Heart left ventricle (tissue), 16 donors: ENCODE data around the gene GTF2H2C. TPM values are rescaled to one million over a fixed set of nuclear protein-coding genes. Genes with fewer than 3 reads are reported as not detected.

ENCODE experiments used
- ATAC-seq, 4 donors: fragments of 200-7000 bp; cut with Tn5 transposase; one replicate each; pipeline ENCODE4 v1.9.1; 2020 to 2022; ENCODE audit warnings: moderate library complexity in 4 of 4, mild to moderate bottlenecking in 3 of 4, moderate number of reproducible peaks in 1 of 4
- DNase-seq, 5 donors: peaks; one replicate each; pipeline ENCODE4 v3.0.0-alpha.2; 2020
- H3K27ac ChIP-seq, 12 donors: fragments of 200-600 bp; sonication (generic) in 4 of 12; one replicate each; pipeline versions ENCODE4 v1.5.0 to v1.8.0; 2016 to 2022; ENCODE audit warnings: mild to moderate bottlenecking in 2 of 12
- H3K27me3 ChIP-seq, 9 donors: fragments of 200-600 bp; sonication (generic) in 2 of 9; one replicate each; pipeline versions ENCODE4 v1.5.1 to v1.8.0; 2016 to 2022; ENCODE audit warnings: mild to moderate bottlenecking in 3 of 9
- H3K36me3 ChIP-seq, 9 donors: fragments of 200-600 bp; sonication (generic) in 2 of 9; one replicate each; pipeline versions ENCODE4 v1.5.0 to v1.8.0; 2018 to 2022; ENCODE audit warnings: mild to moderate bottlenecking in 2 of 9
- H3K4me1 ChIP-seq, 12 donors: fragments of 200-600 bp; sonication (generic) in 4 of 12; one replicate each; pipeline versions ENCODE4 v1.5.0 to v1.8.0; 2016 to 2022; ENCODE audit warnings: mild to moderate bottlenecking in 3 of 12
- H3K4me3 ChIP-seq, 12 donors: fragments of 200-600 bp; sonication (generic) in 4 of 12; one replicate each; pipeline versions ENCODE4 v1.5.0 to v1.8.0; 2017 to 2022; ENCODE audit warnings: mild to moderate bottlenecking in 9 of 12, moderate library complexity in 4 of 12
- H3K9me3 ChIP-seq, 12 donors: fragments of 200-600 bp; sonication (generic) in 4 of 12; one replicate each; pipeline versions ENCODE4 v1.5.0 to v1.8.0; 2016 to 2022; ENCODE audit warnings: mild to moderate bottlenecking in 1 of 12
- POLR2A ChIP-seq, 2 donors: fragments of 450-650 bp; IDR thresholded peaks; one replicate each; pipeline ENCODE4 v1.6.1; 2017; ENCODE audit warnings: antibody characterized with exemption in 2 of 2, mild to moderate bottlenecking in 2 of 2, moderate library complexity in 2 of 2
- WGBS, 4 donors: extraction: QIAGEN DNeasy Blood & Tissue Kit in 2 of 4; methylation state at CpG; one replicate each; pipeline versions ENCODE4 v1.1.5 to v1.1.7; 2013 to 2018; 5-methylcytosine and 5-hydroxymethylcytosine counted together
- intact Hi-C, 10 donors: fragments of 100-400 bp; cut with DNase I; formaldehyde crosslinking; loops; one replicate each; pipeline versions ENCODE4 v1.11.1 to v1.14.2; 2022
- polyA plus RNA-seq, 2 donors: library from polyadenylated mRNA; stranded (reverse); fragments of 200-250 nt; gene quantifications; one replicate each; pipeline ENCODE4 v1.2.3, GENCODE V29; 2013
- total RNA-seq, 9 donors: library from RNA; depleted of rRNA in 2 of 9; stranded (reverse); fragments of >200 nt in 2 of 9; fragmentation: NEBNext Ultra II Directional in 3 of 9; extraction: Animal tissue kit (Norgen Biotek cat#: 25700) in 3 of 9; gene quantifications; one replicate each; pipeline versions ENCODE4 v1.1.0 to v1.2.4, GENCODE V29; 2016 to 2023
- TF ChIP-seq, protein P1 (sequence below), 12 donors: fragments of 200-600 bp; sonication (generic) in 4 of 12; IDR thresholded peaks; one replicate each; pipeline versions ENCODE4 v1.5.0 to v1.8.0; 2018 to 2022; ENCODE audit warnings: antibody characterized with exemption in 12 of 12, mild to moderate bottlenecking in 5 of 12
- donor health status: ischemic (EF 13 %, LVEDD 7.1; RV severe dilation, severe dysfunction).
- donor health status: healthy with polysubstance abuse.
- donor health status: DM: no; HTN: yes; CAD: no.
- donor health status: DM: no; HTN: no; CAD: no.
- donor health status: ischemic (EF 25% LVEDD 6.9; RV normal size, moderate dysfunction).
- donor health status: ischemic (EF 25% LVEDD 5.7; RV mildly dilated, moderate dysfunction).
- donor health status: healthy.
- donor health status: DM: yes; HTN: yes; CAD: no.
- donor health status: ischemic (EF 35%, LVEDD 5.7; RV mildly dilated, moderate dysfunction).
- donor health status: nonischemic (EF 11% LVEDD 7.7; RV severe dilation, severe dysfunction).
- donor health status: DM: yes; HTN: yes; CAD: no.
- donor health status: PGD.
- donor health status: ischemic (EF 29% LVEDD 5.4; RV normal size, mild dysfunction).
- donor health status: nonischemic (EF 23%, LVEDD 6.1; RV moderate dilation, normal function).

Gene GTF2H2C
- total and polyA plus RNA-seq, 11 donors, result 9.1 to 19.0 (median 13.9) TPM

DNA sequence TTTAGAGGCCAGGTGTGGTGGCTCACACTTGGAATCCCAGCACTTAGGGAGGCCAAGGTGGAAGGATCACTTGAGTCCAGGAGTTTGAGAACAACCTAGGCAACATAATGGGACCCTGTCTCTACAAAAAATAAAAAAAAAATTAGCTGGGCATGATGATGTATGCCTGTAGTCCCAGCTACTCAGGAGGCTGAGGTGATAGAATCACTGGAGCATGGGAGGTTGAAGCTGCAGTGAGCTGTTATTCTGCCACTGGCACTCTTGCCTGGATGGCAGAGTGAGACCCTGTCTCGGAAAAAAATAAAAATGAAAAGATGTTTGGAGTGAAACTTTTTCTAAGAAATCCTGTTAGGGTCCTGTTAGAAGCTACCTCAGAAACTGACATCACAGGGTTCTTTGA, 43.2 kb upstream of the GTF2H2C start:
- Histone ChIP-seq H3K4me3 (no peak overlapping the region), H3K4me1 (no peaks in the 10 kb centered on the region), H3K9me3 (no peaks in the 10 kb centered on the region), H3K27ac (no peak overlapping the region), H3K36me3 (no peaks in the 10 kb centered on the region), H3K27me3 (no peaks in the 10 kb centered on the region)
- intact Hi-C loops, result loop anchor here in 1 of 10 donors (10.0 kb wide), 1 partner anchor 62 kb away; no protein-coding TSS in a partner anchor
- WGBS, 4 donors, result 87 to 98% (median 95%) methylated on average over 1 of the region's 1 CpG
- TF ChIP-seq, protein P1, sequence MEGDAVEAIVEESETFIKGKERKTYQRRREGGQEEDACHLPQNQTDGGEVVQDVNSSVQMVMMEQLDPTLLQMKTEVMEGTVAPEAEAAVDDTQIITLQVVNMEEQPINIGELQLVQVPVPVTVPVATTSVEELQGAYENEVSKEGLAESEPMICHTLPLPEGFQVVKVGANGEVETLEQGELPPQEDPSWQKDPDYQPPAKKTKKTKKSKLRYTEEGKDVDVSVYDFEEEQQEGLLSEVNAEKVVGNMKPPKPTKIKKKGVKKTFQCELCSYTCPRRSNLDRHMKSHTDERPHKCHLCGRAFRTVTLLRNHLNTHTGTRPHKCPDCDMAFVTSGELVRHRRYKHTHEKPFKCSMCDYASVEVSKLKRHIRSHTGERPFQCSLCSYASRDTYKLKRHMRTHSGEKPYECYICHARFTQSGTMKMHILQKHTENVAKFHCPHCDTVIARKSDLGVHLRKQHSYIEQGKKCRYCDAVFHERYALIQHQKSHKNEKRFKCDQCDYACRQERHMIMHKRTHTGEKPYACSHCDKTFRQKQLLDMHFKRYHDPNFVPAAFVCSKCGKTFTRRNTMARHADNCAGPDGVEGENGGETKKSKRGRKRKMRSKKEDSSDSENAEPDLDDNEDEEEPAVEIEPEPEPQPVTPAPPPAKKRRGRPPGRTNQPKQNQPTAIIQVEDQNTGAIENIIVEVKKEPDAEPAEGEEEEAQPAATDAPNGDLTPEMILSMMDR (IDR thresholded peaks at IDR 0.05), result no peak
- TF ChIP-seq POLR2A (IDR thresholded peaks at IDR 0.05), result no peak
- DNase-seq, result no peak
- ATAC-seq, result no peak

DNA sequence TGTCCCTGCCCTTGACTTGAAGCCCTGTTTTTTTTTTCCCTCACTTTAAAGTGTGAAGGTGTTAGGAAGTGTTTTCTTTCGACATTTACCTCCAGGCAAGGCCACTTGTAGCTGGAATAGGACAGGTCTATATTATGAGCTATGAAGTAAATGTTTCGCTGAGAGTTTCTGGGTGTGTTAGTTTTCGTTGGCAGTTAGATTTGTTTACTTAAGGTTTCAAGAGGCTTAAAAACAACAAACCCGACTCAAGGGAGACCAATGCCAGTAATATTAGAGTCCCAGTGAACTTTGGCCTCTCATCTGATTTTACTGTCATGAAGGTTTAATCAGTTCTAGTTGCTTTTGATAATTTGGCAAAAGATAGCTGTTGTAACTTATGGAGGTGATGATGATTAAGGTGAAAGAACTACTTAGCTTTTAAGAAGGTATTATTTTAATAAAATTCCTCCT, 42.2 kb upstream of the GTF2H2C start:
- intact Hi-C loops, result loop anchor here in 1 of 10 donors (10.0 kb wide), 1 partner anchor 63 kb away; no protein-coding TSS in a partner anchor
- ATAC-seq (no peak), DNase-seq (no peak)
- Histone ChIP-seq H3K27ac (no peak overlapping the region), H3K27me3 (no peaks in the 10 kb centered on the region), H3K9me3 (no peaks in the 10 kb centered on the region), H3K4me1 (no peaks in the 10 kb centered on the region), H3K36me3 (no peaks in the 10 kb centered on the region), H3K4me3 (no peak overlapping the region)
- TF ChIP-seq, protein P1 (IDR thresholded peaks at IDR 0.05), result no peak
- no peak for TF ChIP-seq POLR2A (IDR thresholded peaks at IDR 0.05)
- WGBS, 4 donors, result 27 to 52% (median 32%) methylated on average over 4 of the region's 4 CpGs

DNA sequence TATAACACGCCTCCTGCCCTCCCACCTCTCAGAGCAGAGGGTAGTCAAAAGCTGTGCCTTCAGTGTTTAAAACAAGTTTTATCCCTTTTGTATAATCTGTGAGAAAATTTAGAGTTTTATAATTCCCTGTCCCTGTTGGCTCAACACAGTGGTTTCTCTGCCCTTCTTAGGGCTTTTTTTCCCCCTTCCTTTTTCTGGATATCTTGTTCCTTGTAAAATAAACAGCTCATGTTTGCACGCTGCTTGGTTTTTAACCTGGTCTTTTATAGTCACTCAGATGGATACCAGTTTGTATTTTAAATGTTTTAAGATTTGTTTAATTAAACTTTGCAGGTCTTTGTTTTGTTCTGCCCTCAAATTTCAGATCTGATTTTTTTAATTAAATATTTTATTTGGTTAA, 40.7 kb upstream of the GTF2H2C start:
- no peak for ATAC-seq
- H3K9me3 ChIP-seq, result no peaks in the 10 kb centered on the region
- no peak for TF ChIP-seq POLR2A (IDR thresholded peaks at IDR 0.05)
- WGBS, 4 donors, result 86 to 89% (median 88%) methylated on average over 2 of the region's 2 CpGs
- no peaks in the 10 kb centered on the region for H3K4me1 ChIP-seq
- DNase-seq, result no peak
- intact Hi-C loops, result loop anchor here in 1 of 10 donors (10.0 kb wide), 1 partner anchor 64 kb away; no protein-coding TSS in a partner anchor
- H3K27me3 ChIP-seq, result peaks cover 0 to 4% (median 0%) of the 10 kb centered on the region in 9 donors
- no peak overlapping the region for H3K4me3 ChIP-seq
- no peaks in the 10 kb centered on the region for H3K36me3 ChIP-seq
- no peak overlapping the region for H3K27ac ChIP-seq

DNA sequence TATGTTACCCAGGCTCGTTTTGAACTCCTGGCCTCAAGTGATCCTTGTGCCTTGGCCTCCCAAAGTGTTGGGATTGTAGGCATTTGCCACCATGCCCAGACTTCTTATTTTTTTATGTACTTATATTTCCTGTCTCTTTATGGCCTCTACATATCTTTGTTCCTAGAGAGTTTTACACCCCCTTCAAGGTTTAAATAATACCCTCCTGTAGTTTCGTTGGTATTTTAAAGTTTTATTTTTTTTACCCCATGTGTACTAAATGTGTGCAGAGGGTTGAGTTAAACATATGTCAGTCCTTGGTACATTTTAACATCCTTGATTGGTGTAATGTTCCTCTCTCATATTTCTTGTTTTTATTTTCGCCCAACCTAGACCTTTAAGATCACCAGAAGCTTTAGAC, 38.0 kb upstream of the GTF2H2C start:
- DNase-seq (no peak), ATAC-seq (no peak)
- Histone ChIP-seq H3K4me3 (no peak overlapping the region), H3K27ac (no peak overlapping the region), H3K27me3 (peaks cover 0 to 4% (median 0%) of the 10 kb centered on the region in 9 donors), H3K9me3 (no peaks in the 10 kb centered on the region), H3K4me1 (no peaks in the 10 kb centered on the region), H3K36me3 (no peaks in the 10 kb centered on the region)
- WGBS, 4 donors, result 78 to 86% (median 82%) methylated on average over 3 of the region's 3 CpGs
- no peak for TF ChIP-seq POLR2A (IDR thresholded peaks at IDR 0.05)
- TF ChIP-seq, protein P1 (IDR thresholded peaks at IDR 0.05), result no peak
- intact Hi-C loops, result no loop called here

DNA sequence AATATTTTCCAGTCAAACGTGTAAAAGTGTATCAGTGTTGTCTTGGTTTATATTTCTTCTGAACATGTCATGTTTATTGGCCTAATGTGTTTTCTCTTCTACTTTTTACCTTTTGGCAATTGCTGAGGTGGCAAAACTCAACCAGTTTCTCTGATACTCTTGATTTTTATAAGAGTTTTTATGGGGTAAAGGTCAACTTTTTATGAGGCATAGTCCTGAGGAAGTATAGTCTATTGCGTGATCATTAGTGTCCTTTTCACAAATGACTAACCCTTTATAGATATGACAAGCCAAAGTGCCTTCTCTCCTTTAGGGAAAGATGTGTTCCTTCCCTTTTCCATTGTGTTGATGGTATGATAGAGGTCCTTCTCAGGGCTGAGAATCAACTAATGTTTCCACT, 34.5 kb upstream of the GTF2H2C start:
- Histone ChIP-seq H3K27me3 (peaks cover 0 to 4% (median 0%) of the 10 kb centered on the region in 9 donors), H3K4me3 (no peak overlapping the region), H3K36me3 (no peaks in the 10 kb centered on the region), H3K9me3 (no peaks in the 10 kb centered on the region), H3K4me1 (no peaks in the 10 kb centered on the region), H3K27ac (no peak overlapping the region)
- DNase-seq (no peak), ATAC-seq (no peak)
- no peak for TF ChIP-seq POLR2A (IDR thresholded peaks at IDR 0.05)
- TF ChIP-seq, protein P1 (IDR thresholded peaks at IDR 0.05), result no peak
- intact Hi-C loops, result no loop called here
- WGBS, 4 donors, result 77 to 88% (median 82%) methylated on average over 2 of the region's 2 CpGs
